ENCODE data around the gene TEKT2.

DNA sequence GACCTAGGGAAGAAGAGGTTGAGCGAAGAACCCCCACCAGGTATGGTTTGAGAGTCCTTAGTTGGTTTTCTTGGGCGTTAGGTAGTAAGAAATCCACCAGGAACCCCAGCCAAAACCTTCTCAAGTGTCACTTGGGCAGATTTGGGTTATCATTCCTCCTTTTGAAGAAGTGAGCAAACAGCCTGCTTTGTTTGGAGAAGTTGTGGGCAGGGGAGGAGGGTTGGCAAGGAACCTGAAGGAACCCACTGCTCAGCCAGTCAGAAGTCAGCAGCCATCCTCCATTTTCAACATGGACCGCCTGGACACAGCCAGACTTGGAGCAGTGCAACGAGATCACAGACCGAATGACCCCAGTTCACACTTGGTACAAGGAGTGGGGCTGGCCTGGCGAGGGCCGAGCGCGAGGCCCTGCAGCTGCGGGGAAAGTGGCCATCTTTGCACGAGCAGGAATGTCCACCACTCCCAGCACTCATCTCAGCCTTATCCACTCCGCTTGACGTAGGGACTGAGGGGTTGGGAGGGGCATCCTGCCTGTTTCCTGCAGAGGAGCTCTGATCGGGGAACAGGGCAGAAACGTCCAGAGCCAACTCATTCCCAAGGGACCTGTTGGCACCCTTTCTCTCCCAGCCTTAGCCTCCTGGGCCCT lies 12.0 kb downstream of the TEKT2 start:
- TF ChIP-seq CTCF (conservative IDR thresholded peaks at IDR 0.05 in 1 of 2, IDR thresholded peaks at IDR 0.05 in 1 of 2; ENCODE audit: low read depth in 1 of 2, low read length in 2 of 2), result no peak
- no peak for TF ChIP-seq EZH2 (IDR thresholded peaks at IDR 0.05; ENCODE audit: low read length, missing control alignments)

Data from fibroblast of lung (primary cell).